Measurements from ENCODE around the gene DNAH2. TPM values are rescaled to one million over a fixed set of nuclear protein-coding genes. Genes with fewer than 3 reads are reported as not detected.

The DNAH2 gene
- total and polyA plus RNA-seq, 9 of the 15 experiments (the other 6 are each of a cell fraction or from before 2014, with no cell fraction given), result 0.03 TPM; not detected in 8

GRCh38 chr17:7786866-7787265 lies 69.3 kb downstream of the DNAH2 start:
- Histone ChIP-seq H3K79me2 (ENCODE audit: control insufficient read depth, insufficient read depth, low read length) (no peaks in the 10 kb centered on the region), H3K9me1 (ENCODE audit: control insufficient read depth, insufficient read depth, low read length) (no peaks in the 10 kb centered on the region), H3K4me2 (ENCODE audit: insufficient read depth, low read length) (no peak overlapping the region), H3K9me3 (replicated peaks; ENCODE audit: control insufficient read depth, insufficient read depth, low read depth, low read length) (no peaks in the 10 kb centered on the region), H3K36me3 (ENCODE audit: control insufficient read depth, insufficient read depth, low read length) (no peaks in the 10 kb centered on the region), H3K27ac (ENCODE audit: extremely low read depth, low read depth, low read length) (no peak overlapping the region), H3K9ac (ENCODE audit: insufficient read depth in 1 of 2, low read depth in 2 of 2, low read length in 2 of 2) (no peak overlapping the region), H3K4me1 (replicated peaks in 1 of 2; ENCODE audit: control insufficient read depth in 2 of 2, insufficient read depth in 2 of 2, low read length in 2 of 2) (no peaks in the 10 kb centered on the region), H4K20me1 (replicated peaks; ENCODE audit: control insufficient read depth, insufficient read depth, low read length) (no peaks in the 10 kb centered on the region; the same call in 1 of the 2 replicates), H2AFZ (ENCODE audit: low read depth, low read length) (no peak overlapping the region), H3K4me3 (no peak overlapping the region), H3K27me3 (ENCODE audit: control insufficient read depth in 2 of 2, insufficient read depth in 2 of 2, low read length in 2 of 2) (peaks cover 18 to 30% of the 10 kb centered on the region in 2 experiments; a peak in 3 of 5 replicates)
- DNase-seq (ENCODE audit: extremely low read depth in 1 of 4, low spot score in 3 of 4), result no peak
- CTCF ChIA-PET (ENCODE audit: low intra/inter-chr PET ratio), result no interaction called here
- POLR2A ChIA-PET, result interaction anchor here (0.7 kb wide), 2 partner anchors 52 to 101 kb away, joined by 3 read pairs; no protein-coding TSS in a partner anchor
- intact Hi-C loops (cut with micrococcal nuclease), result no loop called here
- 3% methylated on average over 10 of the region's 21 CpGs for WGBS (ENCODE audit: insufficient coverage, low coverage, missing lambda C conversion rate)
- in situ Hi-C loops (cut with MboI), result no loop called here
- ATAC-seq, result no peak
- no peak for FAIRE-seq
- no TSS peak for BruUV-seq (replicated peaks)
- TF ChIP-seq SNRNP70 (optimal IDR thresholded peaks at IDR 0.05; ENCODE audit: low read depth, low read length), result no peak
- no peak for TF ChIP-seq HMGXB4 (CRISPR knock-in tag; IDR thresholded peaks at IDR 0.05)
- TF ChIP-seq POLR3A (IDR thresholded peaks at IDR 0.05; ENCODE audit: borderline replicate concordance, extremely low read depth, insufficient read depth, insufficient read length), result no peak
- TF ChIP-seq ZKSCAN1 (IDR thresholded peaks at IDR 0.05; ENCODE audit: low read depth, low read length), result no peak
- no peak for TF ChIP-seq ADNP (tag; IDR thresholded peaks at IDR 0.05)
- no peak for TF ChIP-seq TCF15 (CRISPR knock-in tag; IDR thresholded peaks at IDR 0.05)
- no peak for TF ChIP-seq ZNF324 (CRISPR knock-in tag; IDR thresholded peaks at IDR 0.05)
- no peak for TF ChIP-seq PCBP2 (IDR thresholded peaks at IDR 0.05; ENCODE audit: low read depth, low read length, poor library complexity, severe bottlenecking)
- TF ChIP-seq NFE2L1 (tag; IDR thresholded peaks at IDR 0.05; ENCODE audit: borderline replicate concordance, low read depth), result no peak
- TF ChIP-seq KAT2B (IDR thresholded peaks at IDR 0.05; ENCODE audit: low read depth, low read length), result no peak
- no peak for TF ChIP-seq ATF6 (CRISPR knock-in tag; IDR thresholded peaks at IDR 0.05)
- TF ChIP-seq ESRRB (CRISPR knock-in tag; IDR thresholded peaks at IDR 0.05; ENCODE audit: borderline replicate concordance), result no peak
- TF ChIP-seq CBFB (CRISPR knock-in tag; IDR thresholded peaks at IDR 0.05), result no peak
- no peak for TF ChIP-seq DDX20 (tag; IDR thresholded peaks at IDR 0.05; ENCODE audit: low read depth)
- TF ChIP-seq ZNF217 (CRISPR knock-in tag; IDR thresholded peaks at IDR 0.05), result no peak
- no peak for TF ChIP-seq ZBTB49 (CRISPR knock-in tag; IDR thresholded peaks at IDR 0.05; ENCODE audit: borderline replicate concordance)
- TF ChIP-seq ZNF124 (CRISPR knock-in tag; IDR thresholded peaks at IDR 0.05), result no peak

Data from K562 (cell line).